ENCODE measurements around the gene CSNK1D.

The CSNK1D gene

DNA sequence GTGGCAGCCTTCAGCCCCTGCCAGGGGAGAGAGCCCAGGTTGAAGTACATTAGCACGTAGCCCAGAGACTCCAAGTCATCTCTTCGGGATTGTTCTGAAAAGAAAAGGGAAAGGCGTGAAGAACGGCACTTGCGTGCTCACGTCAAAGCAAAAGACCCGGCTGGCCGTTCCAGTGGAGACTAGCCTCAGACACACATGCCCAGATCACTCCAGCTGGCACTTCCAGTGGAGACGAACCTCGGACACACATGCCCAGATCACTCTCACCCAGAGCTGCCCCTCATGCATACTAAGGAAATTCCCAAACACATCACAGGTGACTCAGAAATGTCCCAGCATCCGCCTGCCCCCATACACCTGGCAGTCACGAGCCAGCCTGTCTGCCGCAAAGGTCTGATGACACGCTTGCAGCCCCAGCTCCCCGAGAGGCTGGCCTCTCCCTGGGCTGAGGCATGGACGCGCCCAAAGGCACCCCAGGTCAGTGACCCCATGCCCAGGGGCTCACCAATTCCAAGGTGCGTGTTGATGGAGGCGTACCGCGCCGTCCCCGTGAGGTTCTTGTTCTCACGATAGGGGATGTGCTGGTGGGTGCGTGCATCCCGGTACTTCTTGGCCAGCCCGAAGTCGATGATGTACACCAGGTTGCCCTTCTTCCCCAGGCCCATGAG, 20.9 kb downstream of the CSNK1D start:
- no peak for DNase-seq (ENCODE audit: low read depth in 2 of 3, low spot score in 2 of 3)

DNA sequence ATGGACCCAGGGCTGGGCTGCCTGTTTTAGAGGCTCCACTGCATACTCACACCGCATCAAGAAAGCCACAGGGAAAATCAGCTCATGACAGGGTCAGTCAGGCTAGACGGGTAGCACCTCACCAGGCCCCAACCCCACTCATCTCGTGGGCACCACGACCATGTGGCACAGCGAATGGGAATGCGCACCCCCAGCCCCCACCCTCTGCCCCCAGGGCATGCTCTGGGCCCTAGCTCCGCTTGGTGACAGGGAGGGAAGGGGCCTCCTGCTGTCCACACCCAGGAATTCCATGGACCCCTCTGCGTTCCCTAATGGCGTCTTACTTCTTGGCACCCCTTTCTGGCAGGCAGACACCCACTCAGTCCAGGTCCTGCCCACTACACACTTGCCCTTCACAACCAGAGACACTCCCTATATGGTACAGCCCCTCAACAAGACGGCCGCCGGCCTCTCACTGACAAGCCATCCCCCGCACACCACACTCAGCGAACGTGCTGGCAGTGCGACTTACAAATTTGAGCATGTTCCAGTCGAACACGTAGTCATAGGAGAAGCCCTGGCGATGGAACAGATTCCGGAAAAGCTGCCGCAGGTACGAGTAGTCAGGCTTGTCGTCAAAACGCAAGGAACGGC, 22.5 kb downstream of the CSNK1D start:
- DNase-seq (ENCODE audit: low read depth in 2 of 3, low spot score in 2 of 3), result no peak

DNA sequence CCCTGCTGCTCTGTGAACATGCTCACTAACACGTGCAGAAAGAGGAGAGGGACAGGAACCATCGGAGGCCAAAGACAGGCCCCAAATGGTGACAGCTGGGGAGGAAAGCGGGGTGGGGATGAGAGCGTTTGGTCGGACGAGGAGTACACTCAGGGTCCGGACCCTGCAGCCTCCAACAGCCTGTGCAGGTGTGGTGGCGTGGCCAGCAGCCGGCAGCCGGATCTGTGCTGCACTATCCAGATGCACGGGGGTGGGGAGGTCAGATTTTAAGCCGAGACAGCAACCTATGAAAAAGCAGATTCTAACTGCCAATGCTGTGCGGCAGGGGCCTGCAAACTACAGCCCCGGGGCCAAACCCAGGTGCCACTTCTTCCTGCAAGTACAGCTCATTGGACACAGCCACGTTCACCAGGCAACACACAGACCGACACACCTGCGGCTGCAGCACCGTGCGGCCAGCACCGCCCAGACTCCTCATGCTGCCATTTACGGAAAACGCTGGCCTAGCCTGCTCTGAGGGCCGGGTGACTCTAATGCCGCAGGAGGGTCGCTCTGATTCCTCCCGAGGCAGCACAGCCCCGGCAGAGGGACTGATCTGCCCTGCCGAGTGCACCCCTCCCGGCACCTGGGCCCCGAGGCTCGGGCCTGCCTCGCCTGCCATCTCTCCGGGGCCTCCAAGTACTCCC, 23.5 kb downstream of the CSNK1D start:
- DNase-seq (ENCODE audit: low read depth in 2 of 3, low spot score in 2 of 3), result no peak

DNA sequence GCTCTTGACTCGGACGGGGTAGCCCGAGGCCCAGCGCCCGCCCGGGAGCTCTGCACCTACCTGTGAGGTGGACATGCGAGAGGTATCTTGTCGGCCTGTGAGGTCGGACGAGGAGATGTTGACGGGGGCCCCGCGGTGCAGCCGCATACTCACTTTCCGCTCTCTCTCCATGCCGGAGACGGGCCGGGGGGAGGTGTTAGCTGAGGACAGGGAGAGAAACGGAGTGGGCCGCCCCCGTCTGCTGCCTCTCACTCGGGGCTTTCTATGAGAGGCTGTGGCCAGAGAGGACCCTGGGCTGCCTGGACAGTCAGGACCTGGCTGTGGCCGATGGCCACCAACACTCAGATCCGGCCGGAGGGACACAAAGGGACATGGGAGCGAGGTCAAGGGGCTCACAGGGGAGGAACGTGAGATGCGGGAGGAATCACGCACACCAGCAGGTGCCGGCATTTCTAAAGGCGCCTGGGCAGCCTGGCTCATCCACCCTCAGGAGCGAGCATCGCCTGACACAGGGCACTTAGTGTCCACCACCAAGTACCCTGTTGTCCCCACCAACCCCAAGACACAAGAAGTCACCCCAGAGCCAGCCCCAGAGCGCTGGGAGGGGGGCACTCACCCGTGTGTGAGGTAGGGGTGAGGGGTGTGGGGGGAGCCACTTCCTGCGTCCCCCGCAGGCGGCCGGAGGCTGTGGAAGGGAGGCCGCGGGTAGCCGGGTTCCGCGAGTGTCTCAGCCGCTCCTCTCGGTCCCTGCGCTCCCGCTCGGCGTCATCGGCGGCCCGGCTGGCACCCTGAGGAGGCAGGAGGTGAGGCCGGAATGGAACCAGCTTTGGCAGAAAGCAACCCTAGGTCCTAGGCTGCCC, 24.5 kb downstream of the CSNK1D start:
- DNase-seq (ENCODE audit: low read depth in 2 of 3, low spot score in 2 of 3), result no peak

DNA sequence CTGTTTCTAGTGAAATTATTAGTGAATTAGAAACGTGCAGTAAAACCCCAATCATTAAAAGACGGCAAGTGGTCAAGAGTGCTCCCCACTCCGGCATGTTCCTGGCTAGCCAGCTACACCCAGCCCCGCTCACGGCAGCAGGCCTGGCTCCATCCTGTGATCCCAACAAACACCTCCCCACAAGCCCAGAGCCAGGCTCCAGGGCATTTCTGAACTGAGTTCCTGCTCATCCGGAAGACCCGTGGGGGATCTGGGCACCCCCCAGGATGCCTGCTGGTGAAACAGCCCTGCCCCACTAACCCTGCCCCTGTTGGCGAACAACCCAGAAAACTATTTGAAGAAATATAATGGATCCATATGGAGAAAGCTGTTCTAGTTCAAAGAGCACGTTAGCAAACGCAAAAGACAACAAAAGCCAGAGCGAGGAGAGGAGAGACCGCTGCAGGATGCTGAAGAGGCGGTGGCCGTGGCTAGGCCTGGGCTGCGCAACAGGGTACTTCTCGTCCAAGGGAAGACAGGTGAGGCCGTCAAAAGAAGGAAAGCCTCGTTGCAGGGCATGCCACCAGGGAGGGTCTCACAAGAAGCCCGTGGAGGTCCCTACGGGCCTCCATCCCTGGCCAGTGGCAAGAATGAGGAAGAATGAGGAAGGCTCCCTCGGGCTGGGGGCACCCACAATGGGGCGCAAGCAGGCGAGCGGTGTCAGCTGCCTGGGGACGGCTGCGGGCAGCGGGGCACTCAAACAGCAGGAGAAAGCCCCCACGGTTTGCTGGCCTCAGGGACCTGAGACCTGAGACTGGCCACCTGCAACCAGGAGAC, 25.4 kb downstream of the CSNK1D start:
- DNase-seq (ENCODE audit: low read depth in 2 of 3, low spot score in 2 of 3), result no peak

DNA sequence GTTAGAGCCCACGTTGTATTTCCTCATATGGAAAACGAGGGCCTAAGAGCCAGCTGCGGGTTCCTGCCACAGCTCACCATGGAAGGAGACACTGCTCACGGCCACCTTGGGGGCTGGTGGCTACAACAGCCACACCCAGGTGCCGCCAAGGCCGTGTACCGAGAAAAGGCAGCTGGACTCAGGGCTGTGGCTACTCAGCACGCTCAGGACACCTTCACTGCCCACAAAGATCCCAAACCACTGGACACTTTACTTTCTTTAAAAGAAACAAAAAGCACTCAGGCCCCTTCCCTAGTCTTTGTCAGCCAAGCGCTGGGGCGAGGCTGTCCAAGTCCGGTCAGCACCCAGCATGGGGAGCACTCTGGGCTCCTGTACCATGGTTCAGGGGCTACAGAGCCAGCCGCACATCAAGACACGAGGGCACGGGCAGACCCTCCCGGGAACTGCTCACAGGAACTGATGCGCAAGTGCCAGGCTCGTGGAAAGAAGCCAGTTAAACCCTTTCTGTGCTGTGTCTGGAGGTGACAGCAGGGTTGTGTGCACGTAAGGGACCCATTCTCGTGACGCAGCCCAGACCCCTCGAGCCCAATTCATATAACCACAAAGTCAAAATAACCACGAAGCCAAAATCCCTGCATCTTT, 26.2 kb downstream of the CSNK1D start:
- DNase-seq (ENCODE audit: low read depth in 2 of 3, low spot score in 2 of 3), result no peak

DNA sequence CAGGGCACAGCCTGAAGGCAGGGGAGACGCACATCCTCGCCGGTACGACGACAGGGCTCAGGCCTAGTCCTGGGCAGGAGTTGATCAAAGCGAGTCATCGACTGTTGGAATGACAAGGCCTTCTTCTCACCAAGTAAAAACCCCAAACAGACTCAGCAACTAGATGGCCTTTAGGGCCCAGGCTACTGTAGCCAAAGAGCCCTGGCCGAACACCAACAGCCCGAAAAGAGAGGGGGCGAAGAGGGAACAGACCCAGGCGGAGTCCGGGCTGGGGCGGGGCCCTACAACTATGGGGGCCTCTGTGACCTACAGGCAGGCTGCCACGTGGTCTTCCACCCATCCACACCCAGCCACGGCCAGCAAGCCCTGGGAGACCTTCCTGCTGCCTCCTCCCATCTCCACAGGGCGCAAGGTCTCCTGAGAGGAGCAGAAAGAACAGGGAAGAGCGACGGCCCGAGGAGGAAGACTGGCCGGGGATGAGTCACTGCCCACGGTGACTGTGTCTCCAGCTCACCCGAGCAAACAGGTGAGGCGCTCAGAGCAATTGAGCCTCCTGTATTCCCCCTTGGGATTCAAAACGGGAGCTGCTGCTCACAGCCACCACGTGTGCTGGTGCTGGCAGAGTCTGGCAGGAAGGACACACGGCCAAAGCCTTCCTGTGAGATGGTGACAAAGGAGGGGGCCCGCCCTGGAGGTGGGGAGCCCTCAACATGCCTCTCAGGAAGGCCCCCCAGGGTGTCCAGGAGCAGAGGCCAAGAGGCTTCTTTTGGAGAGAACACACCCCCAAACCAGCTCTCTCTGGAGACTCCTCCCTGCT, 26.9 kb downstream of the CSNK1D start:
- no peak for DNase-seq (ENCODE audit: low read depth in 2 of 3, low spot score in 2 of 3)

DNA sequence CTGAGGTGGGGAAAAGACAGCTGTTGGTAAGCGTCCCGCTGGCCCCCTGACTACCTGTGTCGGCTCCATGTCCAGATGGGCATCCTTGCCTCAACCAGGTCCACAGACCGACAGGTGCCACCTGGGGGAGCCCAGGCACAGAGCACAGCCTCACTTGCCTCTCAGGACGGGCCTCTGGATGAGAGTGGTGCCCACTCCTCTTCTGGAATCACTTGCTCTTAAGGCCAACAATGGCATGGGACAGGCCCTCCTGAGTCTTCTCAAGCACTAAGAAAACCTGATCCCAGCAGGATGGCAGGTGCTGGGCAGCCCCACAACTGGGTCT, 27.5 kb downstream of the CSNK1D start:
- DNase-seq (ENCODE audit: low read depth in 2 of 3, low spot score in 2 of 3), result no peak

DNA sequence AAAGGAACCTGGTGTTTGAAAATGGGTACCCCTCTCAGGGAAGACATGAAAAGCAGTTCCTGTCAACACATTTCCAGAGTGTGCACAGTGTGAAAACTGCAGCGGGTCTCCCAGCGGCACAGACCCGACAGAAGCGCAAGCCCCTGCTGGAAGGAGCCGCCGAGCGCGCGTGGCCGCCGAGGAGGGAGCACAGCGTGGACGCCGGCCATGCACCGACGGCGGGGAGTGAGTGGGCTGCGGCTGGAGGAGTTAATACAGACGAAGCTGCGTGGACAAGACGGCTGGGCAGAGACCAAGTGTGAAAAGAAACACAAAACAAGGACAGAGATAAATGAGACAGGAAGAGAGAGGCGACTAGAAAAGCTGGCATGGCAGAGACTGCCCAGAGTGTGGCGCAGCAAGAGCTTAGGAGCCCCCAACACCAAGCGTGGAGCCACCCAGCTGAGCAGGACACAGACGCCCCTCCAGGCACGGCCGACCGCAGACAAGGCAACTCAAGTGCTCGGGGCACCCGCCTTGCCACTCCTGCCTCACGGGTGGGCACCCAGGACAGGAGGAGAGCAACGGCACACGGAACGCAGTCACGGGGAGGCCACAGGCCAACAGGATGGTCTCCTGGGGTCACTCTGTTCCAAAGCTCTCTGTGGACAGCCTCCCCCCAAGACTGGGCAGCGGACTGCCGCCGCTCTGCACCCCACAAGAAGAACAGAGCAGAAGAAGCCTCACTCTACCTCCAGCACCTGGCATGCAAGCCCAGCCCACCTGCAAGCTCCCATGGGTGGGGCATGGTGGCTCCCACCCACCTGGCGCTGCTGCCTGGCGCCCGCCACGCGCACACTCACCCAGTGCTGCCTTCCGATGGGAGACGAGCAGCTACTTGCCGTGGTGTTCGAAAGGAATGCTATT, 28.1 kb downstream of the CSNK1D start:
- DNase-seq (ENCODE audit: low read depth in 2 of 3, low spot score in 2 of 3), result no peak

DNA sequence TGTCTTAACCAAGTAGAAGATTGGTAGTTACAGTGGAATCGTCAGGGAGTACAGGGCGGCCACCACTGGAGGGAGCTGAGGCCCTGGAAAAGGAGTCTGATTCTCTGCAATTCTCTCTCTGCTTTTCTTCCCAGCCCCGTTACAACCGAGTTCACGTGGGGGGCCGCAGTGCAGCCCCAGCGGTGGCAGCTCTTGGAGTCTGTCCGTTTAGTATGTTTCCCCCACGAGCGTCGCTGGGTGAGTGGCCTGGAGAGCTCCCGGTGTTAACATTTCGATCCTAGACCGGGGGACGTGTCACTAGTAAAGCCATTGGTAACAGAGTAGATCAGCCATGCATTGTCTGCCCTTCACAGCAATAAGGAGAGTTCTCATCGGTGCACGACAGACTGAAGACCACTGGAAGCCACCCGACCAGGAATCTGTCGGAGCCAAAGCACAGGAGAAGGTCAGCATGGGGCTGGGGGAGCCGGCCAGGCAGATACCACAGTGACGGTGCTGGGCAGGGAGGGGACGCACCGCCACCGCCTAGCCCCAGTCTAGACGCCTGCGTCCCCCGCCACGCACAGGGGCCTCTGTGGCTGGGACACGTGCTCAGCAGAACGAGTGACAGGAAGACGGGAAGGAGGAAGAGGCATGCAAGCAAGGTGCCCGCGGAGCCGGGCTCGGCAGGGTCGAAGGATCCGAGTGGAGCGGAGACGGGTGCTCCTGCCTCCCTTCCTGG, 28.9 kb downstream of the CSNK1D start:
- no peak for DNase-seq (ENCODE audit: low read depth in 2 of 3, low spot score in 2 of 3)

DNA sequence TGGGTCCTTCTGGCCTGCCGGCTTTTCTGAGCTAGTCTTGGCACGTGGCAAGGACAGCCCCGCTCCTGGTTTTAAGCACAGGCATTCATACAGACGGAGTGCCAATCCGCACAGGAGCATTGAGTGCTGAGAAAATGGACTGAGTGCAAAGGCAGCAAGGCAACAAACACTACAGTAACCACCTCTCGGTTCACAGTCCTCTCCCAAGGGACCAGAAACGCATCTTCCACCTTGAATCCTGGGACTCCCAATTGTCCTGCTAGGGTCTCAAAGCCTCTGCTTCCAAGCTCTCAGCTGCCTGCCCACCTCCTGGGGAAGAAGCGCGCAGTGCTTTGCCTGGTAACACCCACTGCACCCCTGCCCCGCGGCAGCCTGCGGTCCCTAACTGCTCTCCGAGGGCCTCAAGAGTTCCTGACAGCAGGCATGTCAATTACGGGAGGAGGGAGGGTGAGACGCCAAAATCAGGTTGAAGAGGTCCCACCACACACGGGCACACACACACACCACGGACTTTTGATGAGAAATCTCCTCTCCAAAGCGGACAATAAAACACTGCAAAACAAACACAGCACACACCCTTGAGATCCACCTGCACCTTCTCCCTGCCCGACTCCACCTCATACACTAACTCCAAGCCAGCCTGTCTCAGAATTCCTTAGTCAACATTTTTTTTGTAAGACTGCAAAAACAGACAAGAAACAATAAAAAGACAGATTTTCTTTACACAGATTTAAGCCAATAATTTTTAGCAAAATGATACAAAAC, 29.7 kb downstream of the CSNK1D start:
- no peak for DNase-seq (ENCODE audit: low read depth in 2 of 3, low spot score in 2 of 3)

DNA sequence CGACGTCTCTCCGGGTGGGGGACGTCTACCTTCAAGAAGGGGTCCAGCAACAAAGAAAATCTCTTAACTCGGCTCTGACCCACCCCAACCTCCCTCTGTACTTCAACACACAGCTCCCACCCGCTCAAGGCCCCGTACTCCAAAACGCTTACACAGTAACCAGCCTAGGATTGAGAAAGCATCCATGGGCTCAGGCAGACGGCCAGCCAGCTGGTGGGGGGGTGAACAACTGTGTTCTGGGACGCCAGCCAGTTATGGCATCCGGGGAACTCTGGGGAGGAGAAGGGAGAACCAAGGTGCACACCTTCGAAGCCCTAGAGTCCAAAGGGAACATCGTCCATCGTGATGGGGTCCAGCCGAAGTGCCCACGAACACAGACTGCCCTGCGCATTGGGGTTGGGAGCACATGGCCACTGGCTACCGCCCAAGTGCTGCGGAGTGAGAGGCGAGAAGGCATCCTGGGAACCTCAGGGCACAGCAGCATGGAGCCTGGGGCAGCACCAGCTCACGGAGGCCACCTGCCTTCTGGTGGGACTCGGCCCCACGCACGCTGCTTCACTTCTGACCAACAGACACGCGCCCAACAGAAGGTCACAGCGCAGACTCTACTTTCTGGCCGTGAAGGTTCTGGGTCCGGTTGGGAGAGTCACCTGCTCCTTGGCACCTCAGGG, 30.4 kb downstream of the CSNK1D start:
- DNase-seq (ENCODE audit: low read depth in 2 of 3, low spot score in 2 of 3), result no peak

DNA sequence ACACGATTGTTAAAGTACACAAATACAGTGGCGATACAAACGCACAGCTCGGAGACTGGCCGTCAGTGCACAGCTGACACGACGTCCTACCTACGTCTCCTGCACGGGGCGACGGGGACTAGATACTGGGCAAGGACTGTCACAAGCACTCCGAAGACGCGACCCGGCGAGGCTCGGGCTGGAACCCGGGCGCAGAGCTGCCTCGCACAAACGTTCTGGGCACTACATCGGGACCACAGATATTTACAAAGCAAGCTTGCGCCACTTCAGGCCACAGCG, 30.9 kb downstream of the CSNK1D start:
- no peak for DNase-seq (ENCODE audit: low read depth in 2 of 3, low spot score in 2 of 3)

DNA sequence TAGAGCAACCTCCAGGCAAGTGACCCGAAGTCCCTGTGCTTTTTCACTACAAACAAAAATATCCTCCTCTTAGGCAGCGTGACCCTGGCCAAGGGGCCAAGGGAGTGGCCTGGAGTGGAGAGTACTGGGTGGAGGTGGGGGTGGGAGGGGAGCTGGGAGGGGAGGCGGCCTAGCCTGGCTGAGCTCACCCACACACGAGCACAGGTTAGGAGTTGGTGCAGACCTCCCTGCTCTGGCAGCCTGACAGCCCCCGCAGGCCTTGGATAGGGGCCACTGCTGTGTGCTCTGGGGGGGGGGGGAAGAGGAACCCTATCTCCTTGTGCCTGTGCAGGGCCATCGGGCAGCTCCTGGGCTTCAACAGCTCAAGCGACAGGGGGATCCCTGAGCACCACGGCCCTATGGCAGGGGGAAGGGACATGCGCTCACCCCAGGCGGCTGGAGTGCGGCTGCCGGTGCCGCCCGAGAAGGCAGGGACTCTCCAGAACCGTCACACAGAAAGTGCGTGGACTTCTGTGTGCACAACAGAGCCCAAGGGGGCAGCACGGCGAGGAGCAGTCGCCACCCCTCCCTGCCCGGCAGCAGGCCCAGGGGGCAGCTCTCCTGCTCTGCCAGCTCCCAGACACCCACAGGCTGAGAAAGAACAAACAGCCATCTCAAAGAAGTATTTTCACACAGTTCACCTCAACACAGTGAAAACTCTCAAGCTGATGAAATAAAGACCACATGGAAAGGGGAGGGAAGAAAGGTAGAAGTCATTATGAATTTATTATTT, 31.4 kb downstream of the CSNK1D start:
- no peak for DNase-seq (ENCODE audit: low read depth in 2 of 3, low spot score in 2 of 3)

DNA sequence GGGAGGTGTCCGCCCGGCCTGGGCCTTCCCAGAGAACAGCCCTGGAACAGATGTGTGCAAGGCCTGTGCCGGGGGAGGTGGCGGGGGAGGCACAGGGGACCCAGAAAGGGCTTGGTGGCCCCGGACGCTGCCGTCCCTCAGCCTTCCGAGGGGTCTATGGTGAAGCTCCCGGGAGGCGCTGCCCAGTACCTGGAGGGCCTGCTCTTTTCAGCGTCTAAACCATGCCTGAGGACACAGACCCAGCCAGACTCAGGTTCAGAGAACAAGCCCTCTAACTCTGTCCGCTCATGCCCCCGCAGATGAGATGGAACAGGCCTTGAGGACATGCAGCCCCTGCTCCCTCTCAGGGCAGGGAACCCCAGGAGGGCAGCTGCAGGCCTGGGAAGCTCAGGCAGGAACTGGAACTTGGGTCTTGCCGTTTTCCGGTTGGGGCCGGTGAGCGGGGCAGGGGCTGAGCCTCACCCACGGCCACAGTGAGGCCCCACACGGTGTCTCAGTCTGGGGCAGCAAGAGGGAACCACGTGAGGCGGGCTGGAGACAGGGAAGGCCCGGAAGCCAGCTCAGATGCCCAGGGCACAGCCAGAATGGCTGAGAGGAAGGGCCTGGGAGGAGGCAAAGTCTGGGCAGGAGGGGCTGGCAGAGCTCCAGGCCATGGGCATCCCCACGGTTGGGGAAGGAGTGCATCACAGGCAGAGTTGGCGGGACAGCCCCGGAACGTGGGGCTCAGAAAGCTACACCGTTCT, 32.1 kb downstream of the CSNK1D start:
- no peak for DNase-seq (ENCODE audit: low read depth in 2 of 3, low spot score in 2 of 3)

Data from activated CD8-positive, alpha-beta memory T cell treated with anti-CD3 and anti-CD28 coated beads for 48 hours (primary cell).